OCI-LY7 (cell line): Measurements from ENCODE around the gene RIMS4. TPM values are rescaled to one million over a fixed set of nuclear protein-coding genes. Genes with fewer than 3 reads are reported as not detected.

Experiments
- BruUV-seq: library from RNA; stranded (reverse); fragments of 400-500 nt; replicated peaks from 2 replicates; lab custom pipeline; 2021; lab: Mats Ljungman, UMichigan
- CTCF ChIA-PET: fragments of 300-600 bp; sonication (Branson Sonifier 250); formaldehyde crosslinking; loops from one replicate; lab custom pipeline; 2022; ENCODE audit warnings: antibody characterized with exemption; ENCODE audit not compliant: unreplicated experiment; lab: Charles Lee
- POLR2A ChIA-PET: fragments of 300-600 bp; sonication (Branson Sonifier 250); formaldehyde crosslinking; loops from one replicate; lab custom pipeline; 2022; ENCODE audit warnings: antibody characterized with exemption; lab: Charles Lee
- DNase-seq: peaks from one replicate; pipeline ENCODE4 v3.0.0-alpha.2; 2015; ENCODE audit warnings: low spot score
- H2AFZ ChIP-seq: fragments of 200-600 bp; sonication (generic), shearing (Covaris generic); 2 replicates; pipeline ENCODE4 v1.6.1; 2014; ENCODE audit warnings: mild to moderate bottlenecking, antibody characterized with exemption, low read length, moderate library complexity
- H3K27ac ChIP-seq: fragments of 200-600 bp; sonication (generic); 2 replicates; pipeline ENCODE4 v1.5.1; 2014; ENCODE audit warnings: mixed run types, low read depth, mild to moderate bottlenecking, moderate library complexity, low read length, inconsistent platforms; ENCODE audit not compliant: poor library complexity, severe bottlenecking
- H3K36me3 ChIP-seq: fragments of 200-600 bp; sonication (generic); 2 replicates; pipeline ENCODE4 v1.6.1; 2014; ENCODE audit warnings: mild to moderate bottlenecking, antibody characterized with exemption, low read length, moderate library complexity, mixed read lengths; ENCODE audit not compliant: insufficient read depth
- H3K4me1 ChIP-seq: fragments of 200-600 bp; sonication (generic); 2 replicates; pipeline ENCODE4 v1.5.1; 2014; ENCODE audit warnings: mild to moderate bottlenecking, low read length; ENCODE audit not compliant: insufficient read depth, poor library complexity, severe bottlenecking
- H3K4me2 ChIP-seq: fragments of 200-600 bp; sonication (generic); 2 replicates; pipeline ENCODE4 v1.6.1; 2014; ENCODE audit warnings: mild to moderate bottlenecking, low read length
- H3K4me3 ChIP-seq: fragments of 200-600 bp; sonication (generic); 2 replicates; pipeline ENCODE4 v1.5.1; 2014; ENCODE audit warnings: mild to moderate bottlenecking, low read depth, low read length; ENCODE audit not compliant: poor library complexity, severe bottlenecking
- H3K79me2 ChIP-seq: fragments of 200-600 bp; sonication (generic); 2 replicates; pipeline ENCODE4 v1.6.1; 2016; ENCODE audit warnings: low read depth, mild to moderate bottlenecking, low read length, moderate library complexity, mixed read lengths; ENCODE audit not compliant: insufficient read depth
- H3K9me2 ChIP-seq: fragments of 200-600 bp; sonication (generic); 2 replicates; pipeline ENCODE4 v1.6.1; 2016; ENCODE audit warnings: mild to moderate bottlenecking, low read length, mixed read lengths; ENCODE audit not compliant: insufficient read depth
- H3K9me3 ChIP-seq: fragments of 200-600 bp; sonication (generic); 2 replicates; pipeline ENCODE4 v1.6.1; 2014; ENCODE audit warnings: mild to moderate bottlenecking, mixed run types, low read length, mixed read lengths
- H4K20me1 ChIP-seq: fragments of 200-600 bp; sonication (generic); 2 replicates; pipeline ENCODE4 v1.6.1; 2014; ENCODE audit warnings: mild to moderate bottlenecking, antibody characterized with exemption, low read length, moderate library complexity, mixed read lengths; ENCODE audit not compliant: insufficient read depth
- CTCF ChIP-seq: fragments of 200-600 bp; sonication (generic); conservative IDR thresholded peaks from 2 replicates; pipeline ENCODE4 v1.5.1; 2014; ENCODE audit warnings: mild to moderate bottlenecking, antibody characterized with exemption, low read length, moderate library complexity, mixed read lengths
- EZH2phosphoT487 ChIP-seq: fragments of 200-600 bp; sonication (generic); IDR thresholded peaks from 2 replicates; pipeline ENCODE4 v1.6.1; 2018; ENCODE audit warnings: low read depth, borderline replicate concordance, mild to moderate bottlenecking, mixed run types, antibody characterized with exemption, low read length, moderate library complexity, mixed read lengths
- intact Hi-C: fragments of 100-400 bp; cut with micrococcal nuclease; formaldehyde crosslinking; loops from one replicate; pipeline ENCODE4 v1.10.0; 2022; ENCODE audit not compliant: unreplicated experiment
- total RNA-seq, 2 experiments: library from RNA; depleted of rRNA in 1 of 2; stranded (reverse); fragments of >200 nt in 1 of 2; shearing (Covaris generic) in 1 of 2; gene quantifications; 2 replicates each; pipeline ENCODE4 v1.2.3, GENCODE V29; 2014 to 2022

The RIMS4 gene
- total RNA-seq, 2 experiments from 2014 or later: not detected

GRCh38 chr20:44734938-44735337, 75.4 kb downstream of the RIMS4 start:
- H3K36me3 ChIP-seq: peaks cover 14% of the 10 kb centered on the region
- ChIA-PET POLR2A (no interaction called here), CTCF (no interaction called here)
- H3K9me3 ChIP-seq: peaks cover 19% of the 10 kb centered on the region
- peaks cover 30% of the 10 kb centered on the region for H3K4me1 ChIP-seq
- no peak overlapping the region for H3K4me3 ChIP-seq
- no peak overlapping the region for H3K4me2 ChIP-seq
- no peak for DNase-seq
- H3K79me2 ChIP-seq: no peaks in the 10 kb centered on the region
- TF ChIP-seq CTCF (no peak), EZH2phosphoT487 (no peak)
- H3K9me2 ChIP-seq: no peaks in the 10 kb centered on the region
- no peak overlapping the region for H2AFZ ChIP-seq
- intact Hi-C loops: no loop called here
- H3K27ac ChIP-seq: no peak overlapping the region
- no TSS peak for BruUV-seq
- H4K20me1 ChIP-seq: no peaks in the 10 kb centered on the region

GRCh38 chr20:44733341-44734069, 76.8 kb downstream of the RIMS4 start:
- H3K27ac ChIP-seq: no peak overlapping the region
- no peak overlapping the region for H2AFZ ChIP-seq
- H3K79me2 ChIP-seq: no peaks in the 10 kb centered on the region
- BruUV-seq: no TSS peak
- no peaks in the 10 kb centered on the region for H4K20me1 ChIP-seq
- H3K36me3 ChIP-seq: peaks cover 14% of the 10 kb centered on the region
- H3K9me2 ChIP-seq: no peaks in the 10 kb centered on the region
- intact Hi-C loops: loop anchor here (1.0 to 2.0 kb wide), 2 partner anchors 48 to 347 kb away; no protein-coding TSS in a partner anchor
- no peak overlapping the region for H3K4me3 ChIP-seq
- CTCF ChIA-PET: interaction anchor here (0.6 kb wide), 1 partner anchor 48 kb away, joined by 3 read pairs; no protein-coding TSS in a partner anchor
- no peak for TF ChIP-seq EZH2phosphoT487
- peak; percentile 90 for TF ChIP-seq CTCF
- POLR2A ChIA-PET: no interaction called here
- peaks cover 16% of the 10 kb centered on the region for H3K9me3 ChIP-seq
- H3K4me2 ChIP-seq: no peak overlapping the region
- peaks cover 27% of the 10 kb centered on the region for H3K4me1 ChIP-seq
- DNase-seq: peak; percentile 68

GRCh38 chr20:44732327-44732726, 78.0 kb downstream of the RIMS4 start:
- Histone ChIP-seq H3K4me2 (no peak overlapping the region), H3K4me1 (peaks cover 17% of the 10 kb centered on the region), H3K27ac (no peak overlapping the region), H3K79me2 (no peaks in the 10 kb centered on the region), H3K4me3 (no peak overlapping the region), H3K9me2 (no peaks in the 10 kb centered on the region), H2AFZ (no peak overlapping the region), H3K36me3 (peaks cover 8% of the 10 kb centered on the region), H3K9me3 (peaks cover 10% of the 10 kb centered on the region), H4K20me1 (no peaks in the 10 kb centered on the region)
- no peak for TF ChIP-seq CTCF
- no TSS peak for BruUV-seq
- intact Hi-C loops: loop anchor here (2.0 kb wide), 1 partner anchor 346 kb away; no protein-coding TSS in a partner anchor
- CTCF ChIA-PET: interaction anchor here (0.9 kb wide), 1 partner anchor 21 kb away, joined by 3 read pairs; no protein-coding TSS in a partner anchor
- POLR2A ChIA-PET: interaction anchor here (0.6 kb wide), 1 partner anchor 28 kb away, joined by 5 read pairs; no protein-coding TSS in a partner anchor
- no peak for DNase-seq
